ENCODE results near the gene BLTP3A.

GRCh38 chr6:34819571-34820480 is 27.9 kb downstream of the BLTP3A start:
- TF ChIP-seq CTCF (IDR thresholded peaks at IDR 0.05) = no peak
- no peak for TF ChIP-seq EZH2 (IDR thresholded peaks at IDR 0.05; ENCODE audit: borderline replicate concordance, insufficient read depth, low read depth, low read length, poor library complexity, severe bottlenecking)
